Left forelimb (tissue), 1 donor: Measurements from ENCODE around the gene RAG2.
"Not testable (repeated sequence)": the region's sequence is repeated elsewhere in the genome, so short reads cannot be mapped to it uniquely, and the experiment has no call there.

Source experiments
- DNase-seq: peaks from one replicate; pipeline ENCODE4 v3.0.0-alpha.2; 2018; ENCODE audit warnings: low spot score

RAG2 gene

DNA sequence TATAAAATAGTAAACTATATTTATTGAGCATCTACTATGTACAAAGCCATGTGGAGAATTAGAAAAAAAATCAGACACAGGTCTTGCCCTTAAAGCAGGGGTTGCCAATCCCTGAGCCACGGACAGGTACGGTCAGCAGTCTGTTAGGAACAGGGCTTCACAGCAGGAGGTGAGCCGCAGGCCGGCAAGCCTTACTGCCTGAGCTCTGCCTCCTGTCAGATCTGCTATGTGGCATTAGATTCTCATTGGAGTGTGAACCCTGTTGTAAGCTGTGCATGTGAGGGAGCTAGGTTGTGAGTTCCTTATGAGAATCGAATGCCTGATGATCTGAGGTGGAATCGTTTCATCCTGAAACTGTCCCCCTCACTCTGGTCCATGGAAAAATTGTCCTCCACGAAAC lies 2.1 kb upstream of the RAG2 start:
- DNase-seq: no peak

GRCh38 chr11:36596880-36597279 lies 1.2 kb downstream of the RAG2 start:
- DNase-seq: no peak

DNA sequence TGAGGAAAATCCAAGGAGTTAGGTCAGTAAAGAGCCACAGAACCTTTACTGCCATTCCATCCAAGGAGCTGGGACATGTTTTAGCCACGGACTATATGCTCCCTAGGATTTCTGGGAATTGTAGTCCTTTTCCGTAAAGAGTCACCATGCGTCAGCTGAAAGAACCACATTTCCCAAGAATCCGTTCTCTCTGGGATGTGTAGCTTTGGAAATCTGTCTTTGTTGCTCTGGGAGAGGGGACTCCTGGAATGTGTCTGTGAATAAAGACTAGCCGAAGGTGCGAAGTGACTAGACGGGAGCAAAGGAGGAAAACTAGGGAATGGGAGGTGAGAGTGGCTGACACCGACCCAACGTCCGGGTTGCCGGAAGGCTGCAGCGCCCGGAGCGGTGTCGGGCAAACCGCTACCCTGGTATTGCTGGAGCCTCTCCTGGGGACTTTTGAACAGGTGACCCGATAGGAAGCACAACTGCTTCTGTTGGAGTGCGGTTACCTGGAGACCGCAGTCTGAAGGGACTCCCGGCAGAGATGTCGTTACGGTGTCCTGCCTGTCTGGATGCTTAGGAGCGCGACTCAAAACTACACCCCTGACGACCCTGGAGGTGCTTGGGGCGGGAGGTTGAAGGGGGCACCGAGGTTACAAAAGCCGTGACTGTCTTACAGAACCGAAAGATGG lies 3.6 kb downstream of the RAG2 start, which contains the start of gene IFTAP:
TSS of gene IFTAP (plus strand) at position 187 of the 674 bp plus-strand sequence. CDS start 15,602 bp downstream, outside the sequence.
- peak; percentile 78 for DNase-seq

DNA sequence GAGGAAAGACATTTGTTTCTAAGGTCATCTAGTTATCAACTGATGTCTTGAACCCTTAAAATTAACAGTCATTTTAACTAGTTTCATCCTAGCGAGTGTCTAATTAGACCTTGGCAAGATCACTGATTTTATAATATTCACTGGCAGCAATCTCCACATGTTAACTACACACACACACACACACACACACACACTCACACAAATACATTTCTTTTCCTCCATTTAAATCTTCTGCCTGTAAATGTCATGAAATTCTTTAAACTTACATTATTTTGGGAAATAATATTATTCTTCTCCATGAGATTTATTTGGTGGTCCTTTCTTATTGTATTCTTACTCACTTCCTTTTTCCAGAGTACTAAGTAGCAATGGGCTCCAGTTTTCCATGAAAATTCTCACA lies 6.6 kb downstream of the RAG2 start:
- DNase-seq: no peak

GRCh38 chr11:36590513-36590912 lies 7.5 kb downstream of the RAG2 start:
- DNase-seq: no peak

- no peak for DNase-seq
Measured at GRCh38 chr11:36588099-36588498, 9.9 kb downstream of the RAG2 start.

DNA sequence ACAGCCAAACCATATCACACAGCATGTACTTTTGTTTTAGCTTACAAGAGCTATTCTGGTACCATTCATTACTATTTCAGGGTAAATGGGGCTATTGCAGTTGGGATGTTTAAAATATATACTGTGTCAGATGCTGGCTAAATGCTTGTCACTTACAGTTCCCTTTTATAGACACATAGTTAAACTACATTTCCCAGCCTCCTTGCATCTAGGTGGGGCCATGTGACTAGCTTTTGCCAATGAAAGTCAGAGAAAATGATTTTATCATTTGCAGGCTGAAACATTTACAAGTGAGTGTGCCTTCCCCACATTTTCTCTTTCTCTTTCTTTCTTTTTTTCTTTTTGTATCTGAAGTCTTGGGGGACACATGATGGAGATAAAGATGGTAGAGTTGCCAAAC lies 11.5 kb downstream of the RAG2 start:
- DNase-seq: no peak

GRCh38 chr11:36583667-36584066 lies 14.4 kb downstream of the RAG2 start:
- no peak for DNase-seq

DNA sequence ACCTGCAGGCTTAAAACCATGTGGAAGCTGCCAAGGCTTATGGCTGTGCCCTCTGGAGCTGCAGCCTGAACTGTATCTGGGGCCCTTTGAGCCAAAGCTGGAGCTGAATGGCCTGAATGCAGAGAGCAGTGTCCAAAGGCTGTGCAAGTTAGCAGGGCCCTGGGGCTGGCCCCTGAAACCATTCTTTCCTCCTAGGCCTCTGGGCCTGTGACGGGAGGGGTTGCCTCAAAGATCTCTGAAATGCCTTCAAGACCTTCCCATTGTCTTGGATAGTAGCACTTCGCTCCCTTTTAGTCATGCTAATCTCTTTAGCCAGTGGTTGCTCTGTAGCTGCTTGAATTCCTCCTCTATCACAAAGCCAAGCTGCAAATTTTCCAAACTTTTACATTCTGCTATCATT lies 16.5 kb downstream of the RAG2 start:
- DNase-seq: no peak

DNA sequence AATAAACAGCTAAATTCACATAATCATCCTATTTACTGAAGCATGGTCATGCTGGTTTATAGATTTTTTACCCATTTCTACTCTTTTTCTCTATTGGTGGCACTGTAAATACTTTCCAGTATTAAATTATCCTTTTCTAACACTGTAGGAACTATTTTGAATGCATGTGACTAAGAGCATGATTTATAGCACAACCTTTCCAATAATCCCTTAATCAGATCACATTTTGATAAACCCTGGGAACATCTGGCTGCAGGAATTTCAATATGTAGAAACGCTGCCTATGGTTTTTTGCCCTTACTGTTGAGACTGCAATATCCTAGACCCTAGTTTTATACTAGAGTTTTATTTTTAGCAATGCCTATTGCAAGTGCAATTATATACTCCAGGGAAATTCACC lies 19.6 kb downstream of the RAG2 start:
- DNase-seq: no peak

- DNase-seq: no peak
Measured at GRCh38 chr11:36577859-36578258, 20.2 kb downstream of the RAG2 start.

DNA sequence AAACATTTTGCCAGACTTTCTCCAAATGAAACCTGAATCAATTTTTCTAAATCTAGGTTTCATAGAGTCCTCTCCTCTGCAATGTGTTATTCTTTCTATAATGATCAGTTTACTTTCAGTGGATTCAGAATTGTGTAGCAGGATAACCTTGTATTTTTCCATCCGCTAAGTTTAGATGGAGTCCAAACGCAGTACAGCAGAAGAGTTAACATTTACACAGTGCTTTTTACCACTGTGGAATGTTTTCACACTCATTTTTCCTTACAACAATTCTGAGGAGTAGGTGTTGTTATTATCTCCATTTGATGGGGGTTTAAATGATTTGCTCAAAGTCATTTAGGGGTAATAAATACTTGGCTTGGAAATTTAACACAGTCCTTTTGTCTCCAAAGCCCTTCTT lies 20.7 kb downstream of the RAG2 start:
- DNase-seq: no peak

DNA sequence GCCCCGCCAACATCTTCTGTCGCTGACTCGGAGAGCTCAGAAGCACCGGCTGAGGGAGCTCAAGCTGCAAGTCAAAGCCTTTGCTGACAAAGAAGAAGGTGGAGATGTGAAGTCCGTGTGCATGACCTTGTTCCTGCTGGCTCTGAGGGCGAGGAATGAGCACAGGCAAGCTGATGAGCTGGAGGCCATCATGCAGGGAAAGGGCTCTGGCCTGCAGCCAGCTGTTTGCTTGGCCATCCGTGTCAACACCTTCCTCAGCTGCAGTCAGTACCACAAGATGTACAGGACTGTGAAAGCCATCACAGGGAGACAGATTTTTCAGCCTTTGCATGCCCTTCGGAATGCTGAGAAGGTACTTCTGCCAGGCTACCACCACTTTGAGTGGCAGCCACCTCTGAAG lies 23.6 kb downstream of the RAG2 start:
- DNase-seq: no peak

- no peak for DNase-seq
Measured at GRCh38 chr11:36569095-36569494, 28.9 kb downstream of the RAG2 start.

- no peak for DNase-seq
Measured at GRCh38 chr11:36567694-36568093, 30.3 kb downstream of the RAG2 start, which contains the start of gene RAG1. Gene RAG1 (plus strand): TSS chr11:36568007. CDS start chr11:36573305, 5,298 bp downstream.

DNA sequence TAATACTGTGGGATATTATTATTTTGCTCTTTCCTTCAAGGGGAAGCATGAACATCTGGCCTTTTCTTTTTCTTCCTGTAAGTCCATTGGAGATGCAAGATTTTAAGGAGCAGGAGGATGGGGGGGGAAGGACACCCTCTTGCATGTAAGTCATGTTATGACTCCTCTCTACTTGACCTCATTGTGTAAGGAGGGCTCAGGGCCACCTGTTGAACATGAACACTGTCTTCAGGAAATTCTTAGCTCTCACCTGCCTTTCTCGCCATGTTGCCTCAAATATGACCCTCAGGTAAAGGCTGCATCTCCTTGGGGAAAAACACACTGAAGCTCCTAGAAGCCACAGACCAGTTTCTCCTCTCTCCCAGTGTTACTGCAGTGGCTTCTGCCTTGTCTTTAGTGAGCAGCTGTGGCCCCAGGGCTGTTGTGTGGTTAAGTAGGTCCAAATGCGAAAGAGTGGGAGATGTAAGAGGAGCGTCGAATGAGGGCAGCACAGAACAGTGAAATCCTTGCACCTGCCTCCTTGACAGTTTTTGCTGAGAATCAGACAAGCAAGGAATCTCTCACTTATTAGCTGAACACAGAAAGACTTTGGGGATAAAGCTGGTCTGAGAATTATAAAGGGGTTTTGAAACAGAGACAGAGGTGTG lies 31.5 kb downstream of the RAG2 start:
- DNase-seq: no peak

DNA sequence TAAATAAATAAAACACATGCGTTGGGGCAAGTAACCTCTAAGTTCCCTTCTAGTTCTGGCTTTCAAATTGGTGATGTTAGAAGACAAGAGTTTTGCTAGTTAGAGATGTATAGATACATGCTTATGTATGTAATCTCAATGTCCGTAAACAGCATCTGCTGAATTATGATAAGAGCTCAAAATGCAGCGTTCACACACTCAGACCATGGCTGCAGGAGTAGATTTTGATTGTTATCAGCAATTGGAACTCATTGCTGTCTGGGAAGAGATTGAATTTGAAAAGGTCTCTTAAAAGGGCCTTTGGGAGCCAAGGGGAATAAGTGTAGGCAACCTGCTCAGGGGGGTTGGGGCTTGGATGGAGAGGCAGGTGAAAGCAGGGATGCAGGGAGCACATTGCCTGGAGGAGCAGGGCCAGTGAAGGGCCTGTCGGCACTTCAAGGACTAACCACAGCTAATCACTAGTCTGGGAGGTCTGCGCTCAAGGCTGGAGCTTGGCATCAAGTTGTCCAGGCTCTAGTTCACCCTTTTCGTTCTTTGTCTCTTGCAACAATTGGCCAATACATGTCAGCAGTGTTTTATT lies 32.9 kb downstream of the RAG2 start:
- DNase-seq: no peak

- DNase-seq: no peak
Measured at GRCh38 chr11:36564376-36565030, 33.5 kb downstream of the RAG2 start.

- no peak for DNase-seq
Measured at GRCh38 chr11:36558571-36559413, 39.2 kb downstream of the RAG2 start.

DNA sequence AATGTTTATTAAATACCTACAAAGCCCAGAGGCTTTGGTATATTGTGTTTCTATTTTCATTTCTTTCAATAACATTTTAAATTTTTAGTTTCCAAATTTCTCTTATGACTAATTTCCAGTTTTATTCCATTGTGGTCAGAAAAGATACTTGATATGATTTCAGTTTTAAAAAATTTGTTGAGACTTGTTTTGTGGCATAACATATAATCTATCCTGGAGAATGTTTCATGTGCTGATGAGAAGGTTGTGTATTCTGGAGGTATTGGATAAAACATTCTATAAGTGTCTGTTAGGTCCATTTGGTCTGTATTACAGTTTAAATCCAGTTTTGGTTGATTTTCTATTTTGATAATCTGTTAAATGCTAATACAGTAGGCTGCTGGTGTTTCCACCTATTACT lies 40.0 kb downstream of the RAG2 start:
- no peak for DNase-seq

GRCh38 chr11:36557390-36557789 lies 40.6 kb downstream of the RAG2 start:
- not testable (repeated sequence) for DNase-seq
